GM19395 (cell line): Measurements from ENCODE around the gene CREB5.

Experiments
- ATAC-seq: cut with Tn5 transposase; IDR thresholded peaks from one replicate; pipeline ENCODE4 v1.9.1; 2021; ENCODE audit warnings: mild to moderate bottlenecking, moderate library complexity; ENCODE audit not compliant: unreplicated experiment

Gene CREB5

DNA sequence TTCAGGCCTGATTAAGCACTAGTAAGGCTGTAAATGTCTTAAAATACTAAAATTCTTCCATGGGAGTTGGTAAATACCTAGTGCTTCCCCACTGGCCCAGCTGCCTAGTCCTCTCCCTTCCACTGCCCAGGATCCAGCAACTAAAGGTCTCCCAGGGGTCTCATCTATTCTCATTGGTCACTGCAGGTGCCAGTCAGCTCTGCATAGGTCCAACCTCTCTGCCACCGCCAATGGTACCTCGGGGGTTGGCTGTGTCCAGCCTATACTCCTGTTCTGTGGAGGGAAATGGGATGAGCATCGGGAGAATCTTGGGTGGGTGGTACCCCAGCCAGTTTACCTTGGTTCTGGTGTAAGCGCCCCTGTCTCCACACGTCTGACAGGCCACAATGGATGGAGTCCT is 6.1 kb upstream of the CREB5 start:
- ATAC-seq: no peak

DNA sequence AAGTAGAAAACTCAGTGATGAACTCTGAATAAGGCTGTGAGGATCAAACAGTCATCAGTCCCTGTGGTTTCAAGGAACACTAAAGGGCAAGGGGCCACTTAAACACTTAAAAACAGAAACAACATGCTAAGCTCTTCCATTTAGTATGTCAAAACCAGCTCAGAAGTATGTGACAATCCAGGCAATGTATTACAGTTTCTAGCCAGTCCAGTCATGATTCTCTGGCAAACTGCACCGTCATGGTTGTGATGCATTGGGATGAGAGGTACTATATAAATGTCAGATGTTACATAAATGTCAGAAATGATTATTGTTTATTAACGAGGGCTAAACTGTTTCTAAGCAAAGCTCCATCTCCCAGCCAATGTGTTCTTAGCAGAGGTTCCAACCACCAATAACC is 4.7 kb upstream of the CREB5 start:
- ATAC-seq: no peak

DNA sequence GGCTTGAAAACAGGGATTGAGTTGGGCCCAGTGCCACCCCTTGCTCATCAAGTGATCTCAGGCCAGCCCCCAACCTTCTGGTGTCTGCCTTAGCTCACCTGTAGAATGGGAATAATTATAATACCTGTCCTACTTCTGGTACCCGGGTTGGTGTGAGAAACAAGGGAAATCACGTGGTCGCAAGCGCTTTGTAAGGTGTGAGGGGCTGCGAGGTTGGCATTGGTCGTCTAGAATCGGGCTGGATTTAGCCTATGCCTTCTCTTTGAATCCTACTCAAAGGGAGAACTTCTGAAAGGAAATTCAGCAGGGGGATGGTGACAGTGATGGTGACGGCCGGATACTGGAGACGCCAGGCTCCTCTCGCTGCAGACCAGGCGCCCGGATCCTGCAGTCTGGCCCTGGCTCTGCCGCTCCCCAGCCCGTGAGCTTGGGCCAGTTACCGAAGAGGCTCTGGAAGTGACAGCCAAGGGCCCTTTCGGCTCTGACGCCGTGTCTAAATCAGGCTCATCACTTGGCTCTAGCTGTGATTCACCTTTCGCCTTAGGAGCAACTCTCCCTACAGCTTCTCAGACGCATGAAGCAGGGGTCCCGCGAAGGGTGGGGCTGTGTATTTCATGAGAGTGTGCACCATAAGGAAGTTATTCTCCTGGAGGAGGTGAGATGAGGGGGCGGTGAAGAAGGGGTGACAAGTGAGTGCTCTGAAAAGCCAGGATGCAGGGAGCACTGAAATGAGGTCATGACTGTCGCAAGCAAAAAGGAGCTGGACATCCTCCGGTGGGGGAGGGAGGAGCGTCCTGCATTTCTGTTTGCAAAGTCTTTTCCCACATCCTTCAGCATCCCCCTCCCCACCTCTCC is 4.0 kb upstream of the CREB5 start:
- ATAC-seq: no peak

DNA sequence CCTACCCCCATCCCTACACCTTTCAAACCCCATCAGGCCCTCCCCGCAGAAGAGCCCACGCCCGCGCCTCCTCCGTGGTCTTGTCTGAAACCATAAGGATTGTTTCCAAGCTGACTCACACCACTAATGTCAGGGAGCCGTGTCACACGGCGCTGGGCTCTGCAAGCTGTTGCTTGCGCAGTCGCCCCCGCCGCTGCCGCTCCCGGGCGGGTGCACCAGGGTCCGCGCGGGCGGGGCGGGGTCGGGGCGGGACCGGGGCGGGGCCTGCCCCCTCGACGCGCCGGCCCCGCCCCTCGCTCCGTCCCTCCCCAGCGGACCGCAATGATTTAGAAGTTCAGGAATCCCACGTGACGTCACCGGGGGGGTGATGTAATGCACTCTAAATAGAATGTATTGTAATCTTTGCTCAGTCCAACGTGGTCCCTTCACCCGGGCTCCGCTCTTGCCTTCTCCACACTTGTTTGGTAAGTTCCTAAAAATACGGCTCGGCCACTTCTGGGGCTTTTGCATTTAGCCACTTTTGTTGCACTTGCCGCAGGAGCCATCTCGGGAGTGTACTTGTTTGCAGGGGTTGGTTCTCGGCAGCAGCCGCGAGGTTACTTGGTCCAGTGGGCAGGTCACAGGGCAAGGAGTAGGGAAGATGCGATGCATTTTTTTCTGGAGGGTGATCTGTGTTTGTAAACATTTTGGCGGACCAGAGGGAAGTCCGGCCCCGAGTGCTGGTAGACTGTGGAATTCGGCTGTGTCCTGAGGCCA is 3.2 kb upstream of the CREB5 start:
- ATAC-seq: peak; percentile 46

DNA sequence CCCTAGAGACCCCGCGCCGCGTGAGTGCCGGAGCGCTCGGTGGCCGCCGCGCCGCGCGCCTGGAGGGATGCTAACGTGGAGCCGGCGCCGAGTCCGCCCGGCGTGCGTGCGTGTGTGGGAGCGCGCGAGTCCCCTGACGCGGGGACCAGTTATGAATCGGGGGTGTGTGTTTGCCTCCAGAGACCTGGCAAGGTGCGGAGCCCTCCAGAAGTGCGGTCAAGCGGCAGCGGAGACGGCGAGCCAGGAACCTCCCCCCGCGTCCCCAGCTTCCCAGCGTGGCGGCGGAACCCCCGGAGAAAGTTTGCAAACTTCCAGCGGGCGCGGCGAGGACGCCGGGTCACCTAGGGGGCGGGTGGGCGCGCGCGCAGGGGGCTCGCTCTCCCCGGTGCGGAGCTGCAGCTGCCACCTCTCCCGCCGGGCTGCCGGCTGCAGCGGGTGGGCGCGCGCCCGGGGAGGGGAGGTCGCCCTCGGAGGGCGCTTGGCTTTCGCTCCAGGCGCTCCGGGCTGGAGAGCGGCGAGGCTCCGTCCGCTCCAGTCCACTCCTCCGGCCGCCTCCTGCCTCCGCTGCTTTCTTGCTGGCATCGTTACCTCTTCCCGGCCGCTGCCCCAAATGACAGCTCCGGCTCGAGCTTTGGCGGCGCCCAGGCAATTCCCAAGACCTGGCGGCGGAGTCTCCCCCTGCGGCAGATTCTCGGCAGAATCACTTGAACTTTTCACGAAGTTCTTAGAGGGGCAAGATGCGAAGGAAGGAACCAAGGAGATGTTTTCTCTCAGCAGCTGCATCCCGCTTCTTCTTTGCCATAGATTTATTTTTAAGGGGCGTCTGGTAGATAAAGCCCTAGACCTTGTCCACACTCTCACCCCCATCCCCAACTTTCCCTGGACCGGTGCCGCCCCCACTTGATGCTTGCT is 2.3 kb upstream of the CREB5 start:
- no peak for ATAC-seq

DNA sequence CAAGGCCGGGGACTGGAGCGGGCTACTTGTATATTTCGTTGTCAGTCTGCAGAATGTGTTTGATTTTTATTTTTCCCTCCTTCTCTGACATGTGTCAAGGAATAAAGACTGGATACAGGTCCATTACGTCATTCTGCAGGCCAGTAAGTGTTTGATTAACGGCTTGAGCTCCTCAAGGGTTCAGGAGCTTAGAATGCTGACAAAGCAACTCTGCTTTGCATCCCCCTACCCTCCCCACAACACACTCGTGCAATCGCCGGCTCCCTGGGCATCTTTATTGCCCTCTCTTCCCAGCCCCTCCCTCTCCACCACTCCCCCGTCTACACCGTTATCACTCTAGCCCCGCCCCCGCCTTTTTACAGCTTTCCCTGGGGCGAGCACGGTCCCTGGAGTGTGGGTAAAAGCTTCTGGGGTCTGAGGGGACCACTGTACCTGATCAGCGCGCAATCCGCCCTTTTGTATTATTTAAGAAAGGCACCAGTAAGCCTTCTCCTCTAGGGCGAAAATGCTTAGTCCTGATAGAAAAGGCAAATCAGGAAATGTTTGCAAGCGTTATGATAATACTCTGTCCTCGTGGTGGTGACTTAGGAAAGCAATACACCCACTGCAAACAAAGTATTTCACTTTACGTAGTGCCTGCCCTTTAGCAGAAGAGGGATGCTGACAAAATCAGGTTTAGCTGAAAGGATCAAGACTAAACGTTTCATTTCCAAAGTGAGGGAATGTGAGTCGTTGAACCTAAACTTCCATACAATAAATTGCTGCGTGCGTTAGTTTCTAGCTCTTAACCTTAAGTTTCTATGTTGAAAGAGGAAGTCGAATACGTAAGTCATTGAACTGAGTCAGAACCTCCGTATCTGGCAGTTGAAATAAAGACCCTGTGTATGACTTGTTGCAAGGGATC is 1.4 kb upstream of the CREB5 start:
- ATAC-seq: no peak

DNA sequence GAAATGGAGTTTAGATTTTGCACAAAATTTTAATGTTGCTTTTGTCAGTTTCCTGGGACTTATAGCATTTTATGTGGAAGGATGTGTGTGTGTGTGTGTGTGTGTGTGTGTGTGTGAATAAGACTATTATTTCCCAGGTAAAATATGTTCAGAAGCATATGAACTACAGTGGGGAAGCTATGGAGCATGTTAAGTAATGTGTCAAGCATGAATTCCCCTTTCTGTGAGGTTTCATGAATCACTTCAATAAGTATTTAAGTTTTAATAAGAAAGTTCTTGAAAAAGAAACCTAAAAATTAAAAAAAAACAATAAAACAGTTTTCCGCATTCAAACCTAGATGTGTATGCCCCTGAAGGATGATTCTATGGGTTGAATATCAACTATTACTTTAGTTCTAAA is 693 bp downstream of the CREB5 start:
- ATAC-seq: no peak

DNA sequence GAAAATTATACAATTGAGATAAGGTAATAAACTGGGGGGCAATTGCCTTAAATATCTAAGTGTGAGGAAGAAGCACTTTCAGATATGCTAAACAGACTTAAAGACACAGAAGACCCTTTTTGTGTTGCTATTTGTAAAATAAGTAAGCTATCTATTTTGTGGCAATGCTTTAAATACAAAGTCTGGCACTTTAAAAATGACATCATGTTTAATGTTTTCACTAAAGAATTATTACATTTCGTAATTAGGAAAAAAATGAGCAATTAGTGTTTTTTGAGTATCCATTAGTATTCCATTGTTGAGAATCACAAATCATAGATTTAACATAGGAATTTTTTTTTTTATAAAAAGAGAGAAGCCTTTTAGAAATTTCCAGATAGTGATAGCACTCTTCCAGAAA is 2.1 kb downstream of the CREB5 start:
- ATAC-seq: no peak

DNA sequence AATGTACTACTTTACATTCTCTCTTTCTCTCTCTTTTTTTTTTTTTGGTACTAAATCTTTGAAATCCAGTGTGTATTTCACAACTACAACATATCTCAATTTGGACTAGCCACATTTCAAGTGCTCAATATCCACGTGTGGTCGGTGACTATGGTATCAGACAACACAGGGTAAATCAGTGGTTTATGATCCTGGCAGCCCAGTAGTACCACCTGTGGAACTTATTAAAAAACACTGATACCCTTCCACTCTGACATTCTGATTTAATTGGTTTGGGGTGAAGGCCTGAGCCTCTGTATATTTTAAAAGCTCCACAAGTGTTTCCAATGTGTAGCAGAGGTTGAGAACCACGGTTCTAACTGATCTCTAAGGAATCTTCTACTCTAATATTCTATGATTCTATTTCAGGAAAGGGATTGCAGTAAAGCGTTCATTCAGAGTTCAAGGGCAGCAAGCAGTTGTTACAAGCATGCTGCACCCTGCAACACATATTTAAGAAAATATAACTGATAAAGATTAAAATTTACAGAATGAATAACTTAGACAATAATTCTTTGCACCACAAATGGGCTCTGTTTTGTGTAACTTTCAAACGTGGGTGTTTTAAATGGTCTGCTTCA is 5.1 kb downstream of the CREB5 start:
- no peak for ATAC-seq

DNA sequence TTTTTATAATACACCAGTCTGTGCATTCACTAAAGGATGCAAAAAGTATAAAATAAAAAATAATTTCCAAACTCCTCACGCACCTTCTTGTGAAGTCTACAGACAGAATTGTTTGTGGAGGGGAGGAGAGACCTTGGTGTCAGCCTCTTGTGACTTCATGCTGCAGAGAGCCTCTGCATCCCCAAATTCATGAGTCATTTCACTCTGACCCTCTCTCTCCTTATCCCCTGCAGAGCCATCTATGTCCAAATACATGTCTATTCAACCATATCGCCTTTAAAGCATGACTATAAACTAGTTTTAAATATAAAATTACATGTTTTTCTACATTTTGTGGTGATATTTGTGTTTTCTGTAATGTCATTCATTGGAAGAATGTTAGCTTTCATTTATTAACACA is 6.0 kb downstream of the CREB5 start:
- ATAC-seq: no peak

DNA sequence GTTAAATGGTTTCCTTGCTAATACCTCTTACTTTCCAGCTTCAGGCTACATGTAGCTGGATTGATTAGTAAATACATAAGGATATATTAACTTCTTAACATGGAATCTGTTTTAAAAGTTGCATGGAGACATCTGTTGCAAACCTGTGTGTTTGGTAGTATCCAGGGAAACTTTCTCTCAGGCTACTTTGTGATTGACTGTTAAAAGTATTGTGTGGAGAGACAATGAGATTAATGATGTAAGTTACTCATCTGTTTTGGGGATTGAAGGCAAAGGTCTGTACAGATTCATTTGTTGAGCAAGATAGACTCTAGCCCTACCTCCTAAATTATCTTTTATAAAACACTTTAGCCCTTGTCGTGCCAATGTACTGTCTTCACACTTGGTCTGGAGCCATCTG is 6.6 kb downstream of the CREB5 start:
- no peak for ATAC-seq

DNA sequence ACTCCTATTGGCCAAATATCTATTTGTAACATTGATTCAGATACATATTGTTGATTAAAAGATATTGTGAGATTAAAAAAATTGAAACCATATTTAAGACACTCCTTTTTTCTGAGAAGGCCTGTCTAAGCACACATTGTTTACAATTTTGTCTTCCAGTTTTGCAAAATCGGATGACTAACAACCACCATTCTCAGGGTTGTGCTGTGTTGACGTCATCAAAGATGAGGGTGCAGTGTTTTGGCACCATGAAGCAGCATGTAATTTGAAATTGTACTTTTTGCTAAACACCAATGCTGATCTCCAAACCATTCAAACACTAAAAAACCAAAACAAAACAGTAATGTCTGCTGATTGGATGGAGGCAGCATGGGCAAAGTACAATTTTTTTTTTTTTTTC is 7.4 kb downstream of the CREB5 start:
- no peak for ATAC-seq

DNA sequence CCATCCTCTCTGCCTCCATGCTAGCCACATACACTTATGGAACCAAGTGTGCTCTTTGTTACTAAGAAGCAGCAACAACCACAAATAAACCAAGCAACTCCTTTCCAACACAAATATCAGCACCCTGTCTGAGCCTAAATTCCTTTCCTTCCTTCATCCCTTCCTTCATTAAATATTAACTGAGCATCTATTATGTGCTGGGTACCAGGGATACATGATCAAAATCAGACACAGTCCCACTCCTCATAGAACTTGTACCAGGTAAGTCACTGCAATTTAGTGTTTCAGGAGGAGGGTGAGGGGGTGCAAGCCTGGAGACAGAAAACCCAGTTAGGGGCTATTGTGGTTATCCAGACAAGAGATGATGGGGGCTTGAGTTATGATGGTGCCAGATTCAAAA is 10.8 kb downstream of the CREB5 start:
- ATAC-seq: no peak

DNA sequence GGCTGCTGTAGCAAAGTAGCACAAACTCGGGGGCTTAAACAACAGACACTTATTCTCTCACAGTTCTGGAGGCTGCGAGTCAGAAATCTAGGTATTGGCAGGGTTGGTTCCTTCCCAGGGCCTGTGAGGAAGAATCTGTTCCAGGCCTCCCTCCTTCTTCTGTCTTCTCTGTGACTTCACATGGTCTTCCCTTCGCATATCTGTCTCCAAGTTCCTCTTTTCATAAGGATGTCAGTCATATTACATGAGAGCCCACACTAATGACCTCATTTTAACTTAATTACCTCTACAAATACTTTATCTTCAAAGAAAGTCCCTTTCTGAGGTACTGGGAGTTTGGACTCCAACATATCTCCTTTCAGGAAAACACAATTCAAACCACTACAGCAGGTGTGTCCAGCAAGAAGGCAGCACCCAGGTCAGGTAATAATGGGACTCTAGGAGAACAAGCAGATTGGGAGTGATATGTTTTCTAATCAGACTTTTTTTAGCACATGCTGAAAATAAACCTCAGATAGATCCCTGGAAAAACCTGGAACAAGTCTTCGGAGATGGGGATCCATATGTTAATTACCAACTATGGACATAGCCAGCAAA is 11.7 kb downstream of the CREB5 start:
- ATAC-seq: no peak

DNA sequence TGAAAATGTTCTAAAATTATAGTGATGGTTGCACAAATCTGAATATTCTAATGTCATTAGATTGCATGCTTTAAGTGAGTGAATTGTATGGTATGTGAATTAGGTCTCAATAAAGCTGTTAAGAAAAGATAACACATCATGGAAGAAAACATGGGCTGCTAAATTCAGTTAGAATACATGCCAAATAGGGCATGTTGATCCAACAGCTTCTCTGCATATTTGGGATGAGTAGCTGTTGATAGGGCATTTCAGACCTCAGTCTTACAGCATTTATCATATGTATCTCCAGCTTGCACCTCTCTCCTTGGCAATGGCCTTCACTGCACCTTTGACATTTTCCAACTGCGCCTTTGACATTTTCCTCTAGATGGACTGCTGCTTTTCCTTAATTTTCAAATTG is 13.2 kb downstream of the CREB5 start:
- ATAC-seq: no peak

DNA sequence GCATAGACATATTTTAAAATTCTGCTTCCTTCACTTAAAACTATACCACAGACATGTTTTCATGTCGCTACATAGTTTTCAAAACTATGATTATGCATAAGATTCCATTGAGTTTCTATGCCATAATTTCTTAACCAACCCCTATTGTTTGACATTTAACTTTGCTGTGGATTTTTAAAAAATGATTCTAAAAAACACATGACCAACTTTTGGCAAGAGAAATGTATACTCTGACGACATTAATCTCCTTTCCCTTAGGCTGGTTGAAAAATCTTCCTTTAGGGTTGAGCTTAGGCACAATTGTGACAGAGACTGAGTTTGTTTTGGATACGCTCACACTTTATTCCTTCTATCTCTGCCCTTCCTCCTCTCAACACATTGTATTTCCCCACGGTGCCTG is 14.9 kb downstream of the CREB5 start:
- ATAC-seq: no peak

DNA sequence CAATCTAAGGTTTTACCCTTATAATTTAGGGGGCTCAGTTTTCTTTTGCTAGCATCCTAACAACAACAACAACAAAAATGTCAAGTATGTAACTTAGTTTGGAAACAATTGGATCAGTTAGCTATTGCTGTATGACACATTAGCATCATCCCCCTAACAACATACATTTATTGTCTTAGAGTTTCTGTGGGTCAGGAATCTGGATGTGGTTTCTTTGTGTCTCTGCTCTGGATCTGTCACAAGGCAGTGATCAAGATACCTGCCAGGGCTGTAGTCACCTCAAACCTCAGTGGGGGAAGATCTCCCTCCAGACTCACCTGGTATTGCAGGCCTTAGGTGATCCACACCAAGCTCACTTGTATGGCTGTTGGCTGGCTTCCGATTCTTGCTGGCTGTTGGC is 18.3 kb downstream of the CREB5 start:
- no peak for ATAC-seq

DNA sequence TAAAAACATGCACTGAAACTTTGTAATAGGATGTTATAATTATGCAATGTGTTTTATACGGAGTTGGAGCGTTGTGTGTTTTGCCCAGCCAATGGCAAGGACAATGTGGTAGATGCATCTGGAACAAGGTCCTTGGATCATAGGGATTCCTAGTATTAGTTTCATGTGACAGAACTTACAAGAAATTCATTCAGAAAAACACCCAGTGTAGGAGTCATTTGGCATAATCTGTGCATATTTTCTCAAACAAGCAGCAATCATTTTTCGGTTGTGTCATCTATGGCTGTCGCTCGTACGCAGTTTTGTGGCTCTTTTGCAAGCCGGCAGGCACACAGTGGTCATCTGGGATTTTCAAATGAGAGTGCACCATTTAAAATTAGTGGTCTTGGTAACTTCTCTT is 19.8 kb downstream of the CREB5 start:
- no peak for ATAC-seq

DNA sequence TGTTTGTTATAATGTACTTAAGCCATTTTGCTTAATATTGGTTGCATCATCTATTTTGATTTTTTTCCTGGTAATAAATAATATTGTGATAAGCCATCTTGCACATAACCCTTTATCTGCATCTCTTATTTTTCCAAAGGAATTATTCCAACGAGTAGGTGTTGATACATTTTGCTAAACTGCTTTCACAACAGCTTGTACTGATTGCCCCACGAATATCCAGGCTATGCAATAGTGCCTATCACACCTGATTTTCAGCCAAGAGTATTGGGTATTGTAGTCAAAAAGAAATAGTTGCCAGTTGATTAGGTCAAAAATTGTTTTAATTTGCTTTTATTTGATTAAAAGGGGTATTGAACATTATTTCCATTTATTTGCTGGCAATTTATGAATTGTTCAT is 20.7 kb downstream of the CREB5 start:
- ATAC-seq: no peak
